Activated CD8-positive, alpha-beta memory T cell treated with anti-CD3 and anti-CD28 coated beads, Interleukin-2, amount 50 U/mL, for 4 hours (primary cell): ENCODE results near the gene KLC1.

Experiments
- DNase-seq: peaks from one replicate; pipeline ENCODE4 v3.0.0-alpha.2; 2020

Gene KLC1

GRCh38 chr14:103738166-103738565, 109.2 kb downstream of the KLC1 start:
- no peak for DNase-seq

GRCh38 chr14:103738701-103739451, 109.9 kb downstream of the KLC1 start:
- no peak for DNase-seq

GRCh38 chr14:103739466-103739792, 110.4 kb downstream of the KLC1 start:
- DNase-seq: no peak

GRCh38 chr14:103739793-103740501, 110.9 kb downstream of the KLC1 start:
- DNase-seq: no peak

- DNase-seq: no peak
Observed at GRCh38 chr14:103740991-103741689, 112.1 kb downstream of the KLC1 start.

GRCh38 chr14:103741876-103742275, 112.9 kb downstream of the KLC1 start:
- no peak for DNase-seq

- no peak for DNase-seq
Observed at GRCh38 chr14:103742499-103743255, 113.7 kb downstream of the KLC1 start.

- no peak for DNase-seq
Observed at GRCh38 chr14:103743691-103744090, 114.7 kb downstream of the KLC1 start.

- no peak for DNase-seq
Observed at GRCh38 chr14:103744621-103745395, 115.8 kb downstream of the KLC1 start.

- DNase-seq: no peak
Observed at GRCh38 chr14:103745424-103745823, 116.4 kb downstream of the KLC1 start.

GRCh38 chr14:103746701-103747100, 117.7 kb downstream of the KLC1 start:
- no peak for DNase-seq

GRCh38 chr14:103748534-103748857, 119.5 kb downstream of the KLC1 start:
- DNase-seq: peak; percentile 54

- no peak for DNase-seq
Observed at GRCh38 chr14:103749452-103749851, 120.4 kb downstream of the KLC1 start.

GRCh38 chr14:103749860-103750259, 120.8 kb downstream of the KLC1 start:
- DNase-seq: no peak
